ENCODE data around the gene KLHDC7B. TPM values are rescaled to one million over a fixed set of nuclear protein-coding genes. Genes with fewer than 3 reads are reported as not detected.

Gene KLHDC7B
- total RNA-seq, 1 experiment from 2014 or later: 1.8 TPM

GRCh38 chr22:50516068-50516467 is 29.6 kb upstream of the KLHDC7B start:
- ChIA-PET CTCF (no interaction called here), POLR2A (no interaction called here)
- BruUV-seq (replicated peaks): no TSS peak
- intact Hi-C loops (cut with micrococcal nuclease; ENCODE audit: unreplicated experiment): no loop called here
- no peaks in the 10 kb centered on the region for H3K9me3 ChIP-seq (ENCODE audit: control insufficient read depth, insufficient read depth, low read depth, low read length)
- ATAC-seq (no peak), DNase-seq (ENCODE audit: low read depth, low spot score) (no peak)
- no peaks in the 10 kb centered on the region for H3K36me3 ChIP-seq (ENCODE audit: control insufficient read depth, insufficient read depth, low read length)
- H3K27ac ChIP-seq (ENCODE audit: low read length): no peak overlapping the region
- H3K4me1 ChIP-seq (ENCODE audit: control insufficient read depth, insufficient read depth, low read length): no peaks in the 10 kb centered on the region
- in situ Hi-C loops (cut with HindIII; ENCODE audit: low pct_unique_long_range_greater_than_20kb, low sequenced_read_pairs): no loop called here
- H3K27me3 ChIP-seq (ENCODE audit: control insufficient read depth, insufficient read depth, low read length): no peaks in the 10 kb centered on the region
- TF ChIP-seq POLR2AphosphoS5 (IDR thresholded peaks at IDR 0.05; ENCODE audit: low read depth, low read length) (no peak), SIN3A (IDR thresholded peaks at IDR 0.05; ENCODE audit: borderline replicate concordance, insufficient read depth, low read depth, low read length) (no peak), TCF7L2 (IDR thresholded peaks at IDR 0.05; ENCODE audit: low read depth, low read length) (no peak), REST (IDR thresholded peaks at IDR 0.05; ENCODE audit: insufficient read depth in 1 of 2, low read depth in 2 of 2, low read length in 1 of 2) (no peak), CTCF (IDR thresholded peaks at IDR 0.05) (no peak)
- no peak overlapping the region for H3K4me3 ChIP-seq (ENCODE audit: low read depth in 2 of 2, low read length in 2 of 2)

- POLR2A ChIA-PET: no interaction called here
- no peaks in the 10 kb centered on the region for H3K36me3 ChIP-seq (ENCODE audit: control insufficient read depth, insufficient read depth, low read length)
- BruUV-seq (replicated peaks): no TSS peak
Observed at GRCh38 chr22:50516891-50517290, 28.8 kb upstream of the KLHDC7B start.

More at GRCh38 chr22:50516891-50517290, 28.8 kb upstream of the KLHDC7B start:
- no peak overlapping the region for H3K27ac ChIP-seq (ENCODE audit: low read length)
- H3K9me3 ChIP-seq (ENCODE audit: control insufficient read depth, insufficient read depth, low read depth, low read length): no peaks in the 10 kb centered on the region
- DNase-seq (ENCODE audit: low read depth, low spot score): no peak
- TF ChIP-seq SIN3A (IDR thresholded peaks at IDR 0.05; ENCODE audit: borderline replicate concordance, insufficient read depth, low read depth, low read length) (no peak), CTCF (IDR thresholded peaks at IDR 0.05) (no peak), POLR2AphosphoS5 (IDR thresholded peaks at IDR 0.05; ENCODE audit: low read depth, low read length) (no peak), TCF7L2 (IDR thresholded peaks at IDR 0.05; ENCODE audit: low read depth, low read length) (no peak)
- CTCF ChIA-PET: no interaction called here
- ATAC-seq: no peak
- intact Hi-C loops (cut with micrococcal nuclease; ENCODE audit: unreplicated experiment): no loop called here
- H3K4me3 ChIP-seq (ENCODE audit: low read depth in 2 of 2, low read length in 2 of 2): no peak overlapping the region
- in situ Hi-C loops (cut with HindIII; ENCODE audit: low pct_unique_long_range_greater_than_20kb, low sequenced_read_pairs): no loop called here
- no peaks in the 10 kb centered on the region for H3K27me3 ChIP-seq (ENCODE audit: control insufficient read depth, insufficient read depth, low read length)
- H3K4me1 ChIP-seq (ENCODE audit: control insufficient read depth, insufficient read depth, low read length): no peaks in the 10 kb centered on the region

All from Panc1 (cell line).